Breast epithelium (tissue), 4 donors: ENCODE data around the gene NEO1. TPM values are rescaled to one million over a fixed set of nuclear protein-coding genes. Genes with fewer than 3 reads are reported as not detected.
A peak's percentile ranks its signal among the peaks of the same experiment; 100 is the strongest.

Source experiments
- DNase-seq, 2 donors: peaks; one replicate each; pipeline ENCODE4 v3.0.0-alpha.2; 2019; ENCODE audit warnings: low spot score in 2 of 2
- H3K27ac ChIP-seq, 2 donors: fragments of 200-600 bp; sonication (generic) in 1 of 2; one replicate each; pipeline ENCODE4 v1.5.1; 2016 to 2019; ENCODE audit warnings: mild to moderate bottlenecking in 1 of 2
- H3K27me3 ChIP-seq, 2 donors: fragments of 200-600 bp; sonication (generic) in 1 of 2; one replicate each; pipeline versions ENCODE4 v1.5.1 to v1.6.0; 2017 to 2019; ENCODE audit warnings: control low read depth in 1 of 2, mild to moderate bottlenecking in 1 of 2
- H3K36me3 ChIP-seq: fragments of 200-600 bp; one replicate; pipeline ENCODE4 v1.5.1; 2019
- H3K4me1 ChIP-seq, 2 donors: fragments of 200-600 bp; sonication (generic); one replicate each; pipeline ENCODE4 v1.5.1; 2016 to 2019; ENCODE audit warnings: control low read depth in 1 of 2
- H3K4me3 ChIP-seq, 3 donors: fragments of 200-600 bp; sonication (generic); 1 replicate in 2 of 3; 2 replicates in 1 of 3; pipeline ENCODE4 v1.5.1; 2016 to 2019; ENCODE audit warnings: mild to moderate bottlenecking in 3 of 3, moderate library complexity in 2 of 3
- H3K9me3 ChIP-seq, 2 donors: fragments of 200-600 bp; sonication (generic) in 1 of 2; one replicate each; pipeline ENCODE4 v1.5.1; 2016 to 2019; ENCODE audit warnings: control low read depth in 1 of 2
- CTCF ChIP-seq, 3 donors: fragments of 450-650 bp; IDR thresholded peaks; one replicate each; pipeline ENCODE4 v1.5.1; 2016 to 2017; ENCODE audit warnings: antibody characterized with exemption in 3 of 3, mild to moderate bottlenecking in 3 of 3, moderate library complexity in 3 of 3
- POLR2A ChIP-seq: fragments of 450-650 bp; IDR thresholded peaks from one replicate; pipeline ENCODE4 v1.6.1; 2016; ENCODE audit warnings: antibody characterized with exemption, mild to moderate bottlenecking, moderate library complexity
- POLR2AphosphoS5 ChIP-seq, 3 donors: sonication (generic); formaldehyde crosslinking; IDR thresholded peaks; one replicate each; pipeline ENCODE4 v1.6.1; 2017; ENCODE audit warnings: antibody characterized with exemption in 3 of 3
- intact Hi-C: fragments of 100-400 bp; cut with DNase I; formaldehyde crosslinking; loops from one replicate; pipeline ENCODE4 v1.15.1; 2023; ENCODE audit warnings: low total_unique reads
- total RNA-seq, 3 donors: library from RNA; depleted of rRNA; stranded (reverse); fragments of >200 nt; gene quantifications; one replicate each; pipeline ENCODE4 v1.1.0, GENCODE V29; 2016

Gene NEO1
- total RNA-seq, 3 donors from 2014 or later, result 21.3 to 66.3 (median 27.5) TPM

- H3K4me3 ChIP-seq, result no peak overlapping the region
- H3K36me3 ChIP-seq, result no peaks in the 10 kb centered on the region
- peak in 1 of 2 donors; percentile 40 for DNase-seq
- no peak overlapping the region for H3K27ac ChIP-seq
- no peaks in the 10 kb centered on the region for H3K4me1 ChIP-seq
- intact Hi-C loops, result no loop called here
- H3K9me3 ChIP-seq, result no peaks in the 10 kb centered on the region
- peaks cover 0 to 42% of the 10 kb centered on the region in 2 donors for H3K27me3 ChIP-seq
- no peak for TF ChIP-seq POLR2AphosphoS5 (IDR thresholded peaks at IDR 0.05)
- no peak for TF ChIP-seq CTCF (IDR thresholded peaks at IDR 0.05)
- no peak for TF ChIP-seq POLR2A
Measured at GRCh38 chr15:73322665-73323373, 270.6 kb downstream of the NEO1 start.

- Histone ChIP-seq H3K4me3 (no peak overlapping the region), H3K4me1 (no peaks in the 10 kb centered on the region), H3K27ac (no peak overlapping the region), H3K9me3 (no peaks in the 10 kb centered on the region), H3K36me3 (no peaks in the 10 kb centered on the region), H3K27me3 (peaks cover 0 to 42% of the 10 kb centered on the region in 2 donors)
- peak in 1 of 2 donors; percentile 44 for DNase-seq
- no peak for TF ChIP-seq CTCF (IDR thresholded peaks at IDR 0.05)
- TF ChIP-seq POLR2AphosphoS5 (IDR thresholded peaks at IDR 0.05), result no peak
- TF ChIP-seq POLR2A, result no peak
- intact Hi-C loops, result no loop called here
Measured at GRCh38 chr15:73323374-73323955, 271.2 kb downstream of the NEO1 start.

DNA sequence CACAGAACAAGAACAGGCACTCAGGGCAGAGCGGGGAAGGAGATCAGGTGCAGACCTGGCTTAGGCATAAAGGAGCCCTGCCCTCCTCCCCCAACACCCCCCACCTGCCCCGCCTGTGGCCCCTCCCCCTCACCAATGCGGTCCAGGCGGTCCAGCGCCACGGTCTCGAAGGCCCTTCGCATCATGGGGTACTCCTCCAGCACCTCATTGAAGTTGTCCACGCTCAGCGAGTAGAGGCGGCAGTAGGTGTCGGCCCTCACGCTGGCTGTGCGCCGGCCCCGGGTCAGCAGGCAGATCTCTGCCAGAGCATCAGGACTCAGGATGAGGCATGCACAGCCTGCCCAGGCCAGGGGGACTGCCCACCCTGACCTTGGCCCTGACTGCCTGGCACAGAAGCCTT, 271.7 kb downstream of the NEO1 start:
- H3K27me3 ChIP-seq, result peaks cover 0 to 40% of the 10 kb centered on the region in 2 donors
- H3K9me3 ChIP-seq, result no peaks in the 10 kb centered on the region
- DNase-seq, result peak in 1 of 2 donors; percentile 53
- no peak overlapping the region for H3K4me3 ChIP-seq
- intact Hi-C loops, result no loop called here
- H3K4me1 ChIP-seq, result no peaks in the 10 kb centered on the region
- H3K36me3 ChIP-seq, result no peaks in the 10 kb centered on the region
- no peak for TF ChIP-seq POLR2A
- TF ChIP-seq CTCF (IDR thresholded peaks at IDR 0.05), result no peak
- no peak for TF ChIP-seq POLR2AphosphoS5 (IDR thresholded peaks at IDR 0.05)
- no peak overlapping the region for H3K27ac ChIP-seq

DNA sequence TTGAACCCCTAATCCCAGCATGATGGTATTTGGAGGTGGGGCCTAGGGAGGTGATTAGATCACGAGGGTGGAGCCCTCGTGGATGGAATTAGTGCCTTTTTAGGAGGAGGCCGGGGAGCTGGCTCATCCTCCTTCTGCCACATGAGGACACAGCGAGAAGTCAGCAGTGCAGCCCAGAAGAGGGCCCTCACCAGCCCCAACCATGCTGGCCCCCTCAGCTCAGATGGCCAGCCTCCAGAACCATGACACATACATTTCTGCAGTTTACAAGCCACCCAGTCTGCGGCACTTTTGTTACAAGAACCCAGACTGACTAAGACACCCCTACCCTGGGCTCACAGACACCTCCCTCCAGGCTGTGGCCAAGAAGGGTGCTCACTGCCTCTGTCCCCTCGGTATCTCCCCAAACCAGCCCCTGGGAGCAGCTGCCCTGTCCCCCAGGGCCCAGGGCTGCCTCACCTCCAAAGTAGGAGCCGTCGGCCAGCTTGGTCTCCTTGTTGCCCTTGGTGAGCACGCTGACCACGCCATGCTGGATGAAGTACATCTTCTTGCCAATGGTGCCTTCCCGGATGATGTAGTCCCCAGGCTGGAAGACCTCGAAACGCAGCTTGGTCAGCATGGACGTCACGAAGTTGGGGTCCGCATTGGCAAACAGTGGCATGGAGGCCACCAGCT, 272.4 kb downstream of the NEO1 start:
- Histone ChIP-seq H3K36me3 (no peaks in the 10 kb centered on the region), H3K4me3 (no peak overlapping the region), H3K27me3 (peaks cover 0 to 34% of the 10 kb centered on the region in 2 donors), H3K9me3 (no peaks in the 10 kb centered on the region), H3K4me1 (no peaks in the 10 kb centered on the region), H3K27ac (no peak overlapping the region)
- DNase-seq, result peak in 1 of 2 donors; percentile 22
- intact Hi-C loops, result no loop called here
- no peak for TF ChIP-seq POLR2A
- no peak for TF ChIP-seq POLR2AphosphoS5 (IDR thresholded peaks at IDR 0.05)
- TF ChIP-seq CTCF (IDR thresholded peaks at IDR 0.05), result no peak
